HUDEP-2 (cell line): ENCODE data around the gene CUL3.
"Not testable (repeated sequence)": the region's sequence is repeated elsewhere in the genome, so short reads cannot be mapped to it uniquely, and the experiment has no call there.

Experiments used
- DNase-seq, 76 experiments: peaks; one replicate each; lab custom pipeline; 2025; ENCODE audit not compliant: unreplicated experiment in 76 of 76; lab: John Stamatoyannopoulos, UW

CUL3 gene

GRCh38 chr2:224585211-224586088 is at the start of gene CUL3:
CUL3 (minus strand) TSS chr2:224585363; CDS start chr2:224585009, 354 bp downstream.
- DNase-seq, result peak; percentile 57 to 100 (median 98)

GRCh38 chr2:224630659-224631550 is 45.7 kb upstream of the CUL3 start:
- no peak for DNase-seq

- DNase-seq, result no peak
Measured at GRCh38 chr2:224628416-224628815, 43.3 kb upstream of the CUL3 start.

GRCh38 chr2:224626735-224627134 is 41.6 kb upstream of the CUL3 start:
- no peak for DNase-seq

GRCh38 chr2:224613543-224614286 is 28.6 kb upstream of the CUL3 start:
- DNase-seq, result no peak

- no peak for DNase-seq
Measured at GRCh38 chr2:224612578-224612977, 27.4 kb upstream of the CUL3 start.

- DNase-seq, result no peak
Measured at GRCh38 chr2:224611938-224612337, 26.8 kb upstream of the CUL3 start.

- no peak for DNase-seq
Measured at GRCh38 chr2:224608104-224608503, 22.9 kb upstream of the CUL3 start.

GRCh38 chr2:224603746-224604500 is 18.8 kb upstream of the CUL3 start:
- DNase-seq, result not testable (repeated sequence)

- not testable (repeated sequence) for DNase-seq
Measured at GRCh38 chr2:224602778-224603375, 17.7 kb upstream of the CUL3 start.

GRCh38 chr2:224601923-224602322 is 16.8 kb upstream of the CUL3 start:
- no peak for DNase-seq

- DNase-seq, result no peak
Measured at GRCh38 chr2:224598678-224599077, 13.5 kb upstream of the CUL3 start.

GRCh38 chr2:224596289-224596688 is 11.1 kb upstream of the CUL3 start:
- DNase-seq, result no peak

- no peak for DNase-seq
Measured at GRCh38 chr2:224595518-224595917, 10.4 kb upstream of the CUL3 start.

GRCh38 chr2:224594840-224595239 is 9.7 kb upstream of the CUL3 start:
- no peak for DNase-seq

GRCh38 chr2:224591220-224591619 is 6.1 kb upstream of the CUL3 start:
- no peak for DNase-seq

- peak in 13 of 76 experiments; percentile 6 to 58 (median 27) for DNase-seq
Measured at GRCh38 chr2:224586127-224586695, 1.0 kb upstream of the CUL3 start.

- peak in 20 of 76 experiments; percentile 3 to 44 (median 13) for DNase-seq
Measured at GRCh38 chr2:224584785-224585210, 365 bp downstream of the CUL3 start.

GRCh38 chr2:224584111-224584784 is 915 bp downstream of the CUL3 start:
- DNase-seq, result peak in 20 of 76 experiments; percentile 2 to 37 (median 14)
